Lower lobe of right lung (tissue), 2 donors: Measurements from ENCODE around the gene SFXN3. TPM values are rescaled to one million over a fixed set of nuclear protein-coding genes. Genes with fewer than 3 reads are reported as not detected.
A peak's percentile ranks its signal among the peaks of the same experiment; 100 is the strongest.

ENCODE experiments used
- ATAC-seq, 2 donors: fragments of 200-7000 bp; cut with Tn5 transposase; one replicate each; pipeline ENCODE4 v1.9.1; 2020 to 2022; ENCODE audit warnings: mild to moderate bottlenecking in 2 of 2, moderate library complexity in 2 of 2
- DNase-seq: peaks from one replicate; pipeline ENCODE4 v3.0.0-alpha.2; 2020
- H3K27ac ChIP-seq: fragments of 200-600 bp; one replicate; pipeline ENCODE4 v1.8.0; 2022
- H3K27me3 ChIP-seq: fragments of 200-600 bp; one replicate; pipeline ENCODE4 v1.8.0; 2022; ENCODE audit warnings: low read depth
- H3K36me3 ChIP-seq: fragments of 200-600 bp; one replicate; pipeline ENCODE4 v1.8.0; 2022; ENCODE audit warnings: mild to moderate bottlenecking
- H3K4me1 ChIP-seq: fragments of 200-600 bp; one replicate; pipeline ENCODE4 v1.8.0; 2022
- H3K4me3 ChIP-seq: fragments of 200-600 bp; one replicate; pipeline ENCODE4 v1.8.0; 2022; ENCODE audit warnings: mild to moderate bottlenecking
- H3K9me3 ChIP-seq: fragments of 200-600 bp; one replicate; pipeline ENCODE4 v1.8.0; 2022
- CTCF ChIP-seq: fragments of 200-600 bp; IDR thresholded peaks from one replicate; pipeline ENCODE4 v1.8.0; 2022; ENCODE audit warnings: antibody characterized with exemption, mild to moderate bottlenecking
- intact Hi-C: fragments of 100-400 bp; cut with DNase I; formaldehyde crosslinking; loops from one replicate; pipeline ENCODE4 v1.11.0; 2022
- total RNA-seq: library from RNA; stranded (reverse); fragmentation: NEBNext Ultra II Directional; extraction: Animal tissue kit (Norgen Biotek cat#: 25700); gene quantifications from one replicate; pipeline ENCODE4 v1.2.1, GENCODE V29; 2021
- donor health status: DM: no; HTN: yes; CAD: no; lungs with severe emphysema.

Gene SFXN3
- total RNA-seq, 1 donor from 2014 or later: 57.8 TPM

- Histone ChIP-seq H3K4me1 (peaks cover 68% of the 10 kb centered on the region), H3K27me3 (no peaks in the 10 kb centered on the region), H3K4me3 (peak overlapping the region; percentile 75), H3K36me3 (peaks cover 36% of the 10 kb centered on the region), H3K27ac (peak overlapping the region; percentile 98), H3K9me3 (no peaks in the 10 kb centered on the region)
- no peak for TF ChIP-seq CTCF
- intact Hi-C loops: no loop called here
- ATAC-seq: peak in 1 of 2 donors; percentile 6
- DNase-seq: peak; percentile 76
Observed at GRCh38 chr10:101000915-101001658, 29.9 kb upstream of the SFXN3 start.

GRCh38 chr10:101001659-101002035 is 29.4 kb upstream of the SFXN3 start:
- peak overlapping the region; percentile 75 for H3K4me3 ChIP-seq
- no peak for ATAC-seq
- H3K27me3 ChIP-seq: no peaks in the 10 kb centered on the region
- no peak for TF ChIP-seq CTCF
- peak overlapping the region; percentile 98 for H3K27ac ChIP-seq
- no peak for DNase-seq
- H3K36me3 ChIP-seq: peaks cover 42% of the 10 kb centered on the region
- H3K9me3 ChIP-seq: no peaks in the 10 kb centered on the region
- peaks cover 62% of the 10 kb centered on the region for H3K4me1 ChIP-seq
- intact Hi-C loops: no loop called here

GRCh38 chr10:101002456-101002855 is 28.6 kb upstream of the SFXN3 start:
- DNase-seq (no peak), ATAC-seq (no peak)
- H3K9me3 ChIP-seq: no peaks in the 10 kb centered on the region
- no peak for TF ChIP-seq CTCF
- H3K36me3 ChIP-seq: peaks cover 50% of the 10 kb centered on the region
- H3K27me3 ChIP-seq: no peaks in the 10 kb centered on the region
- peak overlapping the region; percentile 98 for H3K27ac ChIP-seq
- no peak overlapping the region for H3K4me3 ChIP-seq
- peaks cover 61% of the 10 kb centered on the region for H3K4me1 ChIP-seq
- intact Hi-C loops: no loop called here

GRCh38 chr10:101003639-101004206 is 27.3 kb upstream of the SFXN3 start:
- Histone ChIP-seq H3K27me3 (no peaks in the 10 kb centered on the region), H3K27ac (peak overlapping the region; percentile 36), H3K4me1 (peaks cover 57% of the 10 kb centered on the region), H3K36me3 (peaks cover 51% of the 10 kb centered on the region), H3K4me3 (no peak overlapping the region), H3K9me3 (no peaks in the 10 kb centered on the region)
- intact Hi-C loops: no loop called here
- ATAC-seq (no peak), DNase-seq (no peak)
- TF ChIP-seq CTCF: no peak

- peaks cover 51% of the 10 kb centered on the region for H3K36me3 ChIP-seq
- no peak for TF ChIP-seq CTCF
- H3K9me3 ChIP-seq: no peaks in the 10 kb centered on the region
- DNase-seq: no peak
- no peak overlapping the region for H3K4me3 ChIP-seq
- no peak for ATAC-seq
- no peaks in the 10 kb centered on the region for H3K27me3 ChIP-seq
- peaks cover 54% of the 10 kb centered on the region for H3K4me1 ChIP-seq
- peak overlapping the region; percentile 25 for H3K27ac ChIP-seq
- intact Hi-C loops: no loop called here
Observed at GRCh38 chr10:101005361-101005760, 25.7 kb upstream of the SFXN3 start.
